Erythroblast (primary cell): ENCODE measurements around the gene ZFYVE21.

Source experiments
- GATA1 ChIP-seq: IDR thresholded peaks from 2 replicates; pipeline ENCODE4 v1.6.1; 2011; ENCODE audit warnings: low read depth, mild to moderate bottlenecking, control low read depth, low read length, moderate library complexity
- POLR2A ChIP-seq: IDR thresholded peaks from 2 replicates; pipeline ENCODE4 v1.6.1; 2011; ENCODE audit warnings: mild to moderate bottlenecking, low read length

DNA sequence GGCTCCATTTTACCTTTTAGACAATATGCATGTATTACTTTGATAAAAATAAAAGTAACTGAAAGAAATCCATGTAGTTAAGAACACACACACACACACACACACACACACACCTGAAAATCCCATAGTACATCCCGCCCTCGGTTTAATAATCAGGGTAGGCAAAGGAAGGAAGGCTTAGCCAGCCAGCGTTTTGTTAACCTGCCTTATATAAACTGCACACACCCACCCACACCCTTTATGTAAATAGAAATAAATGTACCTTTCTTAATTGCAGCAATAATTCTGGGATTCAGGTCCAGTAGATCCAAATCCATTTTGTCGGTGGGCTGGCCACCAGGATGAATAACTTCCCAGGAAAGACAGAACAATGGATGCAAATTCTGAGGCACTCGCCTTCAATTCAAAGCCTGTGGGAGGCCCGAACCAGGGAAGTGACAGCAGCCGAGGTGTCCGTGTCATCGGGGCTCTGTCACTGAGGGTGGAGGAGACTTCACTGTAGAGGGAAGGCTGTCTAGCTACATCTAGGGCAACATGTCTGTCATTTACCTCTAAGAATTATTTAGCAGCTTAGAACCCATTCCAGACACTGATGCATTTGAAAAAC lies 4.7 kb upstream of the ZFYVE21 start:
- TF ChIP-seq POLR2A: no peak
- TF ChIP-seq GATA1: no peak
